HepG2 (cell line): ENCODE data around the gene GNAI2. TPM values are rescaled to one million over a fixed set of nuclear protein-coding genes. Genes with fewer than 3 reads are reported as not detected.
A peak's percentile ranks its signal among the peaks of the same experiment; 100 is the strongest.

Experiments
- FOXO1 ChIP-seq: sonication (generic); formaldehyde crosslinking; IDR thresholded peaks from 2 replicates; pipeline ENCODE4 v1.4.0; 2020; ENCODE audit warnings: missing genetic modification reagents
- HOXA7 ChIP-seq: sonication (generic); formaldehyde crosslinking; IDR thresholded peaks from 2 replicates; pipeline ENCODE4 v1.8.1; 2022; ENCODE audit warnings: mild to moderate bottlenecking, missing genetic modification reagents, moderate library complexity
- KDM6A ChIP-seq: IDR thresholded peaks from 2 replicates; pipeline ENCODE4 v1.6.1; 2016; ENCODE audit warnings: low read depth
- NFAT5 ChIP-seq: sonication (generic); formaldehyde crosslinking; IDR thresholded peaks from 2 replicates; pipeline ENCODE4 v1.4.0; 2020; ENCODE audit warnings: missing genetic modification reagents
- NR0B2 ChIP-seq: sonication (generic); formaldehyde crosslinking; IDR thresholded peaks from 2 replicates; pipeline ENCODE4 v1.4.0; 2020; ENCODE audit warnings: mild to moderate bottlenecking, missing genetic modification reagents
- PLRG1 ChIP-seq: fragments of 450-650 bp; conservative IDR thresholded peaks from 2 replicates; pipeline ENCODE4 v1.6.1; 2016
- PPARG ChIP-seq: conservative IDR thresholded peaks from 2 replicates; pipeline ENCODE4 v1.6.1; 2016; ENCODE audit warnings: missing biosample characterization, missing genetic modification reagents
- PRMT3 ChIP-seq: sonication (generic); formaldehyde crosslinking; IDR thresholded peaks from 2 replicates; pipeline ENCODE4 v1.8.1; 2022; ENCODE audit warnings: low read depth, mild to moderate bottlenecking, moderate library complexity, missing genetic modification reagents, borderline replicate concordance
- RAD51 ChIP-seq: fragments of 450-650 bp; IDR thresholded peaks from 2 replicates; pipeline ENCODE4 v1.6.1; 2016; ENCODE audit warnings: borderline replicate concordance
- SRSF1 ChIP-seq: fragments of 200-400 bp; formaldehyde crosslinking; optimal IDR thresholded peaks from 2 replicates; pipeline ENCODE3; 2017; ENCODE audit warnings: mild to moderate bottlenecking, low read depth, low read length, moderate library complexity
- ZBTB20 ChIP-seq: sonication (generic); formaldehyde crosslinking; IDR thresholded peaks from 2 replicates; pipeline ENCODE4 v1.8.1; 2023; ENCODE audit warnings: missing genetic modification reagents, low read depth, mild to moderate bottlenecking, borderline replicate concordance
- ZNF747 ChIP-seq: sonication (generic); formaldehyde crosslinking; IDR thresholded peaks from 2 replicates; pipeline ENCODE4 v1.8.1; 2023; ENCODE audit warnings: missing genetic modification reagents, mild to moderate bottlenecking, borderline replicate concordance
- ZNF761 ChIP-seq: sonication (generic); formaldehyde crosslinking; conservative IDR thresholded peaks from 2 replicates; pipeline ENCODE4 v1.4.0; 2020; ENCODE audit warnings: mild to moderate bottlenecking, missing genetic modification reagents
- ZNF768 ChIP-seq: sonication (generic); formaldehyde crosslinking; IDR thresholded peaks from 2 replicates; pipeline ENCODE4 v1.4.0; 2020; ENCODE audit warnings: missing genetic modification reagents
- polyA plus RNA-seq, 8 experiments: library from polyadenylated mRNA; depleted of rRNA in 3 of 8; stranded (reverse) in 7 of 8; unstranded in 1 of 8; fragments of >200 nt; fragmentation: Illumina TruSeq in 4 of 8; extraction: Trizol in 4 of 8; gene quantifications; 2 replicates each; pipeline versions ENCODE4 v1.2.1 to v1.2.3, GENCODE V29; 2011 to 2016; ENCODE audit warnings: low read depth in 4 of 8, missing spikeins in 1 of 8, mixed read lengths in 1 of 8; ENCODE audit not compliant: insufficient read depth in 1 of 8
- total RNA-seq, 5 experiments: library from RNA; depleted of rRNA; stranded (reverse); fragments of >200 nt; fragmentation: Illumina TruSeq; extraction: Trizol; gene quantifications; 2 replicates each; pipeline ENCODE4 v1.2.3, GENCODE V29; 2016; ENCODE audit warnings: low read depth in 1 of 5
- TF ChIP-seq, protein P1 (sequence below): sonication (generic); formaldehyde crosslinking; IDR thresholded peaks from 2 replicates; pipeline ENCODE4 v1.5.0; 2020; ENCODE audit warnings: mild to moderate bottlenecking, missing genetic modification reagents, borderline replicate concordance

The GNAI2 gene
- total and polyA plus RNA-seq, 2 of the 13 experiments (the other 11 are each of a cell fraction or from before 2014, with no cell fraction given) = 51.1 to 66.2 TPM

GRCh38 chr3:50227390-50228183 is 8.4 kb upstream of the GNAI2 start (continued):
- TF ChIP-seq, protein P1, sequence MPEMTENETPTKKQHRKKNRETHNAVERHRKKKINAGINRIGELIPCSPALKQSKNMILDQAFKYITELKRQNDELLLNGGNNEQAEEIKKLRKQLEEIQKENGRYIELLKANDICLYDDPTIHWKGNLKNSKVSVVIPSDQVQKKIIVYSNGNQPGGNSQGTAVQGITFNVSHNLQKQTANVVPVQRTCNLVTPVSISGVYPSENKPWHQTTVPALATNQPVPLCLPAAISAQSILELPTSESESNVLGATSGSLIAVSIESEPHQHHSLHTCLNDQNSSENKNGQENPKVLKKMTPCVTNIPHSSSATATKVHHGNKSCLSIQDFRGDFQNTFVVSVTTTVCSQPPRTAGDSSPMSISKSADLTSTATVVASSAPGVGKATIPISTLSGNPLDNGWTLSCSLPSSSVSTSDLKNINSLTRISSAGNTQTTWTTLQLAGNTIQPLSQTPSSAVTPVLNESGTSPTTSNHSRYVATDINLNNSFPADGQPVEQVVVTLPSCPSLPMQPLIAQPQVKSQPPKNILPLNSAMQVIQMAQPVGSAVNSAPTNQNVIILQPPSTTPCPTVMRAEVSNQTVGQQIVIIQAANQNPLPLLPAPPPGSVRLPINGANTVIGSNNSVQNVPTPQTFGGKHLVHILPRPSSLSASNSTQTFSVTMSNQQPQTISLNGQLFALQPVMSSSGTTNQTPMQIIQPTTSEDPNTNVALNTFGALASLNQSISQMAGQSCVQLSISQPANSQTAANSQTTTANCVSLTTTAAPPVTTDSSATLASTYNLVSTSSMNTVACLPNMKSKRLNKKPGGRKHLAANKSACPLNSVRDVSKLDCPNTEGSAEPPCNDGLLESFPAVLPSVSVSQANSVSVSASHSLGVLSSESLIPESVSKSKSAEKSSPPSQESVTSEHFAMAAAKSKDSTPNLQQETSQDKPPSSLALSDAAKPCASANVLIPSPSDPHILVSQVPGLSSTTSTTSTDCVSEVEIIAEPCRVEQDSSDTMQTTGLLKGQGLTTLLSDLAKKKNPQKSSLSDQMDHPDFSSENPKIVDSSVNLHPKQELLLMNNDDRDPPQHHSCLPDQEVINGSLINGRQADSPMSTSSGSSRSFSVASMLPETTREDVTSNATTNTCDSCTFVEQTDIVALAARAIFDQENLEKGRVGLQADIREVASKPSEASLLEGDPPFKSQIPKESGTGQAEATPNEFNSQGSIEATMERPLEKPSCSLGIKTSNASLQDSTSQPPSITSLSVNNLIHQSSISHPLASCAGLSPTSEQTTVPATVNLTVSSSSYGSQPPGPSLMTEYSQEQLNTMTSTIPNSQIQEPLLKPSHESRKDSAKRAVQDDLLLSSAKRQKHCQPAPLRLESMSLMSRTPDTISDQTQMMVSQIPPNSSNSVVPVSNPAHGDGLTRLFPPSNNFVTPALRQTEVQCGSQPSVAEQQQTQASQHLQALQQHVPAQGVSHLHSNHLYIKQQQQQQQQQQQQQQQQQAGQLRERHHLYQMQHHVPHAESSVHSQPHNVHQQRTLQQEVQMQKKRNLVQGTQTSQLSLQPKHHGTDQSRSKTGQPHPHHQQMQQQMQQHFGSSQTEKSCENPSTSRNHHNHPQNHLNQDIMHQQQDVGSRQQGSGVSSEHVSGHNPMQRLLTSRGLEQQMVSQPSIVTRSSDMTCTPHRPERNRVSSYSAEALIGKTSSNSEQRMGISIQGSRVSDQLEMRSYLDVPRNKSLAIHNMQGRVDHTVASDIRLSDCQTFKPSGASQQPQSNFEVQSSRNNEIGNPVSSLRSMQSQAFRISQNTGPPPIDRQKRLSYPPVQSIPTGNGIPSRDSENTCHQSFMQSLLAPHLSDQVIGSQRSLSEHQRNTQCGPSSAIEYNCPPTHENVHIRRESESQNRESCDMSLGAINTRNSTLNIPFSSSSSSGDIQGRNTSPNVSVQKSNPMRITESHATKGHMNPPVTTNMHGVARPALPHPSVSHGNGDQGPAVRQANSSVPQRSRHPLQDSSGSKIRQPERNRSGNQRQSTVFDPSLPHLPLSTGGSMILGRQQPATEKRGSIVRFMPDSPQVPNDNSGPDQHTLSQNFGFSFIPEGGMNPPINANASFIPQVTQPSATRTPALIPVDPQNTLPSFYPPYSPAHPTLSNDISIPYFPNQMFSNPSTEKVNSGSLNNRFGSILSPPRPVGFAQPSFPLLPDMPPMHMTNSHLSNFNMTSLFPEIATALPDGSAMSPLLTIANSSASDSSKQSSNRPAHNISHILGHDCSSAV (CRISPR knock-in tag) = peak; percentile 64; the same call in 1 of the 2 replicates
- TF ChIP-seq SRSF1 (no peak), ZNF768 (CRISPR knock-in tag) (0 out of 2 replicates have a peak, but pooled peaks have one; percentile 31), KDM6A (CRISPR knock-in tag) (no peak), HOXA7 (CRISPR knock-in tag) (no peak), PRMT3 (CRISPR knock-in tag) (0 out of 2 replicates have a peak, but pooled peaks have one; percentile 42), ZNF761 (CRISPR knock-in tag) (0 out of 2 replicates have a peak, but pooled peaks have one; percentile 20), ZNF747 (CRISPR knock-in tag) (no peak; the same call in 1 of the 2 replicates), NFAT5 (CRISPR knock-in tag) (no peak), NR0B2 (CRISPR knock-in tag) (no peak), PPARG (CRISPR knock-in tag) (peak; percentile 76), FOXO1 (no peak; the same call in 1 of the 2 replicates), PLRG1 (no peak), RAD51 (no peak), ZBTB20 (CRISPR knock-in tag) (peak; percentile 70; the same call in 1 of the 2 replicates)
